ENCODE measurements around the gene PHF13. TPM values are rescaled to one million over a fixed set of nuclear protein-coding genes. Genes with fewer than 3 reads are reported as not detected.

Gene PHF13
- total and polyA plus RNA-seq, 9 of the 15 experiments (the other 6 are each of a cell fraction or from before 2014, with no cell fraction given): 1.8 to 36.1 (median 11.7) TPM

DNA sequence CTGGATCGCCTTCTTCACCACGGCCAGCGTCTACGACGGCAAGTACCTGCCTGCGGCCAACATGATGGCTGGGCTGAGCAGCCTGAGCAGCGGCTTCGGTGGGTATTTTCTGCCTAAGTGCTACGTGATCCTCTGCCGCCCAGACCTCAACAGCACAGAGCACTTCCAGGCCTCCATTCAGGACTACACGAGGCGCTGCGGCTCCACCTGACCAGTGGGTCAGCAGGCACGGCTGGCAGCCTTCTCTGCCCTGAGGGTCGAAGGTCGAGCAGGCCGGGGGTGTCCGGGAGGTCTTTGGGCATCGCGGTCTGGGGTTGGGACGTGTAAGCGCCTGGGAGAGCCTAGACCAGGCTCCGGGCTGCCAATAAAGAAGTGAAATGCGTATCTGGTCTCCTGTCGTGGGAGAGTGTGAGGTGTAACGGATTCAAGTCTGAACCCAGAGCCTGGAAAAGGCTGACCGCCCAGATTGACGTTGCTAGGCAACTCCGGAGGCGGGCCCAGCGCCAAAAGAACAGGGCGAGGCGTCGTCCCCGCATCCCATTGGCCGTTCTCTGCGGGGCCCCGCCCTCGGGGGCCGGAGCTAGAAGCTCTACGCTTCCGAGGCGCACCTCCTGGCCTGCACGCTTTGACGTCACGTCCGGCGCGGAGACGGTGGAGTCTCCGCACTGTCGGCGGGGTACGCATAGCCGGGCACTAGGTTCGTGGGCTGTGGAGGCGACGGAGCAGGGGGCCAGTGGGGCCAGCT is 34.0 kb upstream of the PHF13 start, which contains the start of gene ZBTB48 (continued):
- TF ChIP-seq ZNF77 (CRISPR knock-in tag; IDR thresholded peaks at IDR 0.05) (no peak), MAZ (CRISPR knock-in tag; conservative IDR thresholded peaks at IDR 0.05 in 1 of 2, IDR thresholded peaks at IDR 0.05 in 1 of 2) (peak in 1 of 2 experiments; percentile 32; a peak in 1 of 4 replicates), SMAD4 (CRISPR knock-in tag; conservative IDR thresholded peaks at IDR 0.05) (0 out of 2 replicates have a peak, but pooled peaks have one; percentile 14), CXXC5 (CRISPR knock-in tag; IDR thresholded peaks at IDR 0.05) (peak; percentile 90), MTA1 (IDR thresholded peaks at IDR 0.05; ENCODE audit: borderline replicate concordance) (peak; percentile 61; the same call in 1 of the 2 replicates), FOXP1 (CRISPR knock-in tag; IDR thresholded peaks at IDR 0.05) (no peak), CHD4 (IDR thresholded peaks at IDR 0.05; ENCODE audit: insufficient read depth, insufficient replicate concordance, low read depth, low read length, poor library complexity, severe bottlenecking) (no peak), MXI1 (IDR thresholded peaks at IDR 0.05; ENCODE audit: low read depth, low read length) (peak; percentile 62; the same call in 1 of the 2 replicates), TBP (optimal IDR thresholded peaks at IDR 0.05; ENCODE audit: low read depth, low read length) (peak; percentile 78), TRIM28 (IDR thresholded peaks at IDR 0.05) (no peak), MBD2 (IDR thresholded peaks at IDR 0.05; ENCODE audit: borderline replicate concordance, low read depth) (peak; percentile 78; the same call in 1 of the 2 replicates), EP300 (IDR thresholded peaks at IDR 0.05; ENCODE audit: low read length) (no peak), ZKSCAN1 (IDR thresholded peaks at IDR 0.05; ENCODE audit: low read depth, low read length) (no peak), JUND (IDR thresholded peaks at IDR 0.05; ENCODE audit: borderline replicate concordance, low read depth, low read length) (peak; percentile 40; the same call in 1 of the 2 replicates), JUND (tag; IDR thresholded peaks at IDR 0.05; ENCODE audit: borderline replicate concordance, low read depth, low read length) (peak; percentile 13; the same call in 1 of the 3 replicates), PURB (CRISPR knock-in tag; IDR thresholded peaks at IDR 0.05; ENCODE audit: low read depth) (0 out of 2 replicates have a peak, but pooled peaks have one; percentile 32), SAFB2 (IDR thresholded peaks at IDR 0.05; ENCODE audit: borderline replicate concordance, low read depth, low read length, severe bottlenecking) (no peak), RAD21 (CRISPR knock-in tag; conservative IDR thresholded peaks at IDR 0.05 in 1 of 2, IDR thresholded peaks at IDR 0.05 in 1 of 2) (no peak), ZNF174 (CRISPR knock-in tag; IDR thresholded peaks at IDR 0.05) (no peak), HSF4 (CRISPR knock-in tag; IDR thresholded peaks at IDR 0.05; ENCODE audit: borderline replicate concordance) (no peak)
- TF ChIP-seq, protein P1, sequence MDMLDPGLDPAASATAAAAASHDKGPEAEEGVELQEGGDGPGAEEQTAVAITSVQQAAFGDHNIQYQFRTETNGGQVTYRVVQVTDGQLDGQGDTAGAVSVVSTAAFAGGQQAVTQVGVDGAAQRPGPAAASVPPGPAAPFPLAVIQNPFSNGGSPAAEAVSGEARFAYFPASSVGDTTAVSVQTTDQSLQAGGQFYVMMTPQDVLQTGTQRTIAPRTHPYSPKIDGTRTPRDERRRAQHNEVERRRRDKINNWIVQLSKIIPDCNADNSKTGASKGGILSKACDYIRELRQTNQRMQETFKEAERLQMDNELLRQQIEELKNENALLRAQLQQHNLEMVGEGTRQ (CRISPR knock-in tag; IDR thresholded peaks at IDR 0.05): no peak
- TF ChIP-seq, protein P2, sequence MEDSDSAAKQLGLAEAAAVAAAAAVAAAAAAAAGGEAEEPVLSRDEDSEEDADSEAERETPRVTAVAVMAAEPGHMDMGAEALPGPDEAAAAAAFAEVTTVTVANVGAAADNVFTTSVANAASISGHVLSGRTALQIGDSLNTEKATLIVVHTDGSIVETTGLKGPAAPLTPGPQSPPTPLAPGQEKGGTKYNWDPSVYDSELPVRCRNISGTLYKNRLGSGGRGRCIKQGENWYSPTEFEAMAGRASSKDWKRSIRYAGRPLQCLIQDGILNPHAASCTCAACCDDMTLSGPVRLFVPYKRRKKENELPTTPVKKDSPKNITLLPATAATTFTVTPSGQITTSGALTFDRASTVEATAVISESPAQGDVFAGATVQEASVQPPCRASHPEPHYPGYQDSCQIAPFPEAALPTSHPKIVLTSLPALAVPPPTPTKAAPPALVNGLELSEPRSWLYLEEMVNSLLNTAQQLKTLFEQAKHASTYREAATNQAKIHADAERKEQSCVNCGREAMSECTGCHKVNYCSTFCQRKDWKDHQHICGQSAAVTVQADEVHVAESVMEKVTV (CRISPR knock-in tag; IDR thresholded peaks at IDR 0.05): no peak
- TF ChIP-seq, protein P3, sequence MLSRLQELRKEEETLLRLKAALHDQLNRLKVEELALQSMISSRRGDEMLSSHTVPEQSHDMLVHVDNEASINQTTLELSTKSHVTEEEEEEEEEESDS (CRISPR knock-in tag; IDR thresholded peaks at IDR 0.05): no peak
- TF ChIP-seq, protein P4, sequence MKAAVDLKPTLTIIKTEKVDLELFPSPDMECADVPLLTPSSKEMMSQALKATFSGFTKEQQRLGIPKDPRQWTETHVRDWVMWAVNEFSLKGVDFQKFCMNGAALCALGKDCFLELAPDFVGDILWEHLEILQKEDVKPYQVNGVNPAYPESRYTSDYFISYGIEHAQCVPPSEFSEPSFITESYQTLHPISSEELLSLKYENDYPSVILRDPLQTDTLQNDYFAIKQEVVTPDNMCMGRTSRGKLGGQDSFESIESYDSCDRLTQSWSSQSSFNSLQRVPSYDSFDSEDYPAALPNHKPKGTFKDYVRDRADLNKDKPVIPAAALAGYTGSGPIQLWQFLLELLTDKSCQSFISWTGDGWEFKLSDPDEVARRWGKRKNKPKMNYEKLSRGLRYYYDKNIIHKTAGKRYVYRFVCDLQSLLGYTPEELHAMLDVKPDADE (conservative IDR thresholded peaks at IDR 0.05; ENCODE audit: control insufficient read depth, low read depth, low read length): 0 out of 2 replicates have a peak, but pooled peaks have one; percentile 74

Data from K562 (cell line).